ENCODE data around the gene MRE11.
"Not testable (repeated sequence)": the region's sequence is repeated elsewhere in the genome, so short reads cannot be mapped to it uniquely, and the experiment has no call there.

The MRE11 gene

GRCh38 chr11:94493281-94494125, at the start of gene MRE11, which contains the start of gene ANKRD49:
Gene MRE11 (minus strand): TSS chr11:94493844. CDS start chr11:94492801, 1,043 bp downstream.
Gene ANKRD49 (plus strand): TSS chr11:94493984. CDS start chr11:94496694, 2,710 bp downstream.
- peak; percentile 98 for FAIRE-seq

DNA sequence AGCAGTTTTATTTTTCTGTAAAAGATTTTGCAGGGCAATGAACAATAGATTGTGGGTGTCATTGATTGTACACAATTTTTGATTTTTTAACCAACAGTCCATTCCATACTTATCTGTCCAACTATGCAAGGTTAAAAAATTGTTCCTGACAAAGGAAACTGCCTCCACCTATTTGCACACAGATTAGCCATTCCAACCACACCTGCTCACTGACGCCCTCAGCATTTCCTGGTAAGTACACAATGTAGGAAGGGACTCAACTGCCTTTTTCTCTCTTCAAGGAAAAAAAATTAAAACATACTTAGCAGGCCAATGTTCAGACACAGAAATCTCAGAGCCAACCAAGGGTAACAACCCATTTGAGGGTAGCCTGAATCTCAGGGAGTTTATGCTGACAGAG, 45.8 kb upstream of the MRE11 start:
- FAIRE-seq: no peak

DNA sequence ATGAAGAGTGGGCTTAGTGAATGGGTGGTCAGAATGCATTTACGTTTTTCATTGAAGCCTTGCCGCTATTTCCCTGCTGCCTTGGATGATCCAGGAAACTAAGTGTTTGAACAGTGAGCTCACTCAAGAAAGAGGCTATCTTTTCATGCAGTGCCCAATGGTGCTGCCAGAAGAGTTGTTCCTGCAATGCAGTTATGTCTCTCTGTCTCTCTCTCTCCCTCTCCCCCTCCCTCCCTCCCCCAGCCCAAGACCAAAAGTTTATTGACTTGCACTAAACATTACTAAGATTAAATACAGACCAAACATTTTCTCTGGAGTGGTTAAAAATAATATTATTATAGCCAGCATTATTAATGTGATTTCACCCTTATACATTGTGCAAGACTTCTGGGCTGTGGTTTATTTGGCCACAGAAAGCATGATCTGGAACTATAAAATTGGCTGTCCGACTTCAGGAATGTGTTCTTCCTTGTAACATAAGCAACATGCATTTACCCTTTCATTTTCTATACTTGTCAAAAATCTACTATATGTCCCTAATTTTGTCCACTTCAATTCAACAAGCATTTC, 43.5 kb upstream of the MRE11 start:
- FAIRE-seq: no peak

GRCh38 chr11:94536386-94536785, 42.7 kb upstream of the MRE11 start:
- no peak for FAIRE-seq

GRCh38 chr11:94533696-94534630, 40.3 kb upstream of the MRE11 start:
- FAIRE-seq: no peak

- no peak for FAIRE-seq
Observed at GRCh38 chr11:94533206-94533605, 39.6 kb upstream of the MRE11 start.

DNA sequence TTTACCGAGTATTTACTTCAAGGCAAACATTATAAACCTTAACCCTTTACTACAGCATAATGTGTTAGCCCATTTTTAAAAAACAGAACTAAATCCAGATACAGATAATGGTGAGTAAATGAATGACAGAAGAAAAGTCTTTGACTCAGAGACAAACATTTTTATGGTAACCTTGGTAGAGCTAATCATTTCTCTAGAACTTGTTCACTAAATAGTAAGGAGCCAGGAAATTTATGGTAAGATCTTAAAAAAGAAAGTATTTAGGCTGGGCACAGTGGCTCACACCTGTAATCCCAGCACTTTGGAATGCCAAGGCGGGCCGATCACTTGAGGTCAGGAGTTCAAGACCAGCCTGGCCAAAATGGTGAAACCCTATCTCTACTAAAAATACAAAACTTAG, 38.6 kb upstream of the MRE11 start:
- FAIRE-seq: no peak

- FAIRE-seq: no peak
Observed at GRCh38 chr11:94528551-94528950, 34.9 kb upstream of the MRE11 start.

DNA sequence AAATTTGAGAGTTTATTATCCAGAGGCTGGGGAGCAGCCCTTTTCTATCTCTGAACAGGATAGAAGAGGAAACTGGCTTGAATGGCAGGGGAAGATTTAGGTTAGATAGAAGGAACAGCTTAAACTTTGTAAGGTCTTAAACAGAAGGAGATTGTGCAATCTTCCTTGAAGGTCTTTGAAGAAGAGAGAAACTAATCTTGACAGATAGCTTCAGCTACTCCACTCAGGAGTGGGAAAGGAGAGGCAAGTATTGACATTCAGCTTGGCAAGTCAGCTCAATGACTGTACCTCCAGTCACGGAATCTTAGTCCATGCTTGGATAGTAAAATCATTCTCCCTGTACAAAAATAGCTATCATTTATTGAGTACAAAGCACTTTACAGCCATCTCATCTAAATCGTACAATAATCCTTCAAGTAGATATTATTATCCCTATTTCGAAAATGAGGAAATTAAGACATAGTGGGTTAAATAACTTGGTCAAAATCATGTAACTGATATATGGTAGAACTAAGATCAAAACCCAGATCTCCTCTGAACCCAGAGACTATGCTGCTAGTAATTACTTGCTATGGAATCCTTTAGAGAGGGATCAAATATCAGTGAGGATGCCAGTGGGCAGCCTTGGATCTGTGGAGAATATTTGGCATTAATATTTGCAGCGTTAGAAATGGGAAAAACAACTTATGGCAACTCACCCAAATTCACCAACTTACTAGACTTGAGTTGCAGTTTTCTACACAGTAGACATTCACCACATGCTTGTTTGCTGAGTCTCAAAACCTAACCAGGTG, 33.2 kb upstream of the MRE11 start:
- FAIRE-seq: no peak

GRCh38 chr11:94525546-94526324, 32.1 kb upstream of the MRE11 start:
- FAIRE-seq: no peak

DNA sequence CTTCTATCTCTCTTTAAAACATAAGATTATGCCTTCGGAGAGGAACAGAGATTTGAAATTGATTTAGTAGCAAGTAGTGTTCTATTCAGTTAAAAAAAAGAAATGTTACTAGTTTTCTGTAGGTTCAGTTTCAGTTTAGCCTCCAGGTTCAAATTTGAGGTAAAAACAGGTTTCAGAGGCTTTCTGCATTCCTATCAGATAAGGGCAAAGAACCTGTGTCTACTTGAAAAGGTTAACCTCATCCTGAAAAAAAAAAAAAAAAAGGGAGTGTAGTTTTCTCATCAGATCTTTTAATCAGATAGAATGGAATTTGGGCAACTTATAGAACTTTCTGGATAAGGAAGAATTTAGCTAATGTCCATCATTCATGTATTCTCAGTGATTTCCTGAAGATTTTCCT, 30.7 kb upstream of the MRE11 start:
- no peak for FAIRE-seq

- FAIRE-seq: no peak
Observed at GRCh38 chr11:94521684-94522083, 28.0 kb upstream of the MRE11 start.

DNA sequence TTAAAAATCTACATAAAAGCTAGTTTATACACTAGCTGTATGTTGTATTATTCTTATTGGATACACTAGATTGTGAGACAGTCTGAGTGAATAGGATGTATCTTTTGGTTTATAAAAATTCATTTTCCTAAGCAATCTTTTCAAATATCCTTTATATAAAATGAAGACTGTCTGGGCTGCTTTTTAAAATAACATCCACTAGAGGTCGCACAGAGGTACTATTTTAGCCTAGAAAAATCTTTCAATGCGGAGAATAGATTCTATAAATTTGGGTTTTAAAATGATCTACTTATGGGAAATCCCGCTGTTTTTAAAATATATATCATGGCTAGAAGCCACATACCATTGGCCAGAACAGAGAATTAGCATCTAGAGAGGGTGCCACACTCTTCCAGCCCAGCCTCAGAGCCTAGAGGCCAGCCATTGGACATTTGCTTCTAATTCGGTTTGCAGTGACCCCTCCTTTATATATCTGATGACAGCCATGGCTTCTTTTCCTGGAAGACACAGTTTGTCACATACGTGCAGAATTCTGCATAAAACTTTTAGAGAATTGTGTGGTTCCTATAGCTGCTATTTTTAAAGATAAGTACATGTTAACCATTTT, 25.9 kb upstream of the MRE11 start:
- peak; percentile 94 for FAIRE-seq

DNA sequence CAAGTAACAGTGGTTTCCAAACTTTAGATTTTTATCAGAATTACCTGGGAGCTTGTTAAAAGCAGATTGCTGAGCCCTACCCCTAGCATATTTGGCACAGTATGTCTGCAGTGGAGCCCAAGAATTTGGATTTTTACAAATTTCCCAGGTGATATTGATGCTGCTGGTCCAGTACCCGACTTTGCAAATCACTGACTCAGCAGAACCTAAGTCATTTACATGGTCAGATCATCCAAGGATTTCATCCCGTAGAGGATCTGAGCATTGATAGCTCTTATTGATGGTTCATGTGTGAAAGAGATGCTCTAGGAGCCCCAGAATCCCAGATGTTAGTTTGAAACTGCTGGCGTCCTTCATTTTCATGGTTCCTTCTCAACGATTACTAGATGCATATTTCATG, 24.7 kb upstream of the MRE11 start:
- no peak for FAIRE-seq

DNA sequence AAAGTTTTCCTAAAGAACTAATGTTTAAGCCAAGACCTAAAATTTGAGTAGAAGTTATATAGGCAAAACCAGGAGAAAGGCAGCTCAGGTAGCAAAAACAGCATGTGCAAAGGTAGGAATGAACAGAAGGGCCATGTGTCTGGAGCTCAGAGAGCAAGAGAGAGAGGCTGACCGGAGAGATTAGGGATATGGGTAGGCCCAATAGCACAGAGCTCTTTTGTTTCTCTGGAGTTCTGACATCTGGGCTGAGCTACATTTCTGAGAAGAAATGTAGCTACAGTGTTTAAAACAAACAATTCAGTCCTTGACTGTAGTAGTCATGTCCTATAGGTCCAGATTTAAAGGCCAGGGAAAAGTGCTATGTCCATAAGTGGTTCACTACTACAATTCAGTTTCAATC, 23.1 kb upstream of the MRE11 start:
- FAIRE-seq: no peak

DNA sequence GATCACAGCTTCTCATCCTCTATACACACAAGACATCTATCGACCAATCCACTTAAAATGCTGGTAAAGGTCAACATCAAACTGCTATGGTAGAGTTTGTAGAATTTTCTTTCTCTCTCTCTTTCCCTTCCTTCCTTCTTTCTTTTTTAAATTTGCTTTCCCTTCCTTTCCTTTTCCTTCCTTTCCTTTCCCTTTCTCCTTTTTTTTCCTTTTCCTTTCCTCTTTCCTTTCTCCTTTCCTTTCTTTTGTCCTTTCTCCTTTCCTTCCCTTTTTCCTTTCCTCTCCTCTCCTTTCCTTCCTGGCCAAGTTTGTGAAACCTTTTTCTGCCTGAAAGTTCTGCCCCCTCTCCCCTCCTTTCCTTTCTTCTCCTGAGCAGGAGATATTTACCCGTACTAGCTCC, 21.8 kb upstream of the MRE11 start:
- FAIRE-seq: no peak

- FAIRE-seq: no peak
Observed at GRCh38 chr11:94513091-94513490, 19.4 kb upstream of the MRE11 start.

DNA sequence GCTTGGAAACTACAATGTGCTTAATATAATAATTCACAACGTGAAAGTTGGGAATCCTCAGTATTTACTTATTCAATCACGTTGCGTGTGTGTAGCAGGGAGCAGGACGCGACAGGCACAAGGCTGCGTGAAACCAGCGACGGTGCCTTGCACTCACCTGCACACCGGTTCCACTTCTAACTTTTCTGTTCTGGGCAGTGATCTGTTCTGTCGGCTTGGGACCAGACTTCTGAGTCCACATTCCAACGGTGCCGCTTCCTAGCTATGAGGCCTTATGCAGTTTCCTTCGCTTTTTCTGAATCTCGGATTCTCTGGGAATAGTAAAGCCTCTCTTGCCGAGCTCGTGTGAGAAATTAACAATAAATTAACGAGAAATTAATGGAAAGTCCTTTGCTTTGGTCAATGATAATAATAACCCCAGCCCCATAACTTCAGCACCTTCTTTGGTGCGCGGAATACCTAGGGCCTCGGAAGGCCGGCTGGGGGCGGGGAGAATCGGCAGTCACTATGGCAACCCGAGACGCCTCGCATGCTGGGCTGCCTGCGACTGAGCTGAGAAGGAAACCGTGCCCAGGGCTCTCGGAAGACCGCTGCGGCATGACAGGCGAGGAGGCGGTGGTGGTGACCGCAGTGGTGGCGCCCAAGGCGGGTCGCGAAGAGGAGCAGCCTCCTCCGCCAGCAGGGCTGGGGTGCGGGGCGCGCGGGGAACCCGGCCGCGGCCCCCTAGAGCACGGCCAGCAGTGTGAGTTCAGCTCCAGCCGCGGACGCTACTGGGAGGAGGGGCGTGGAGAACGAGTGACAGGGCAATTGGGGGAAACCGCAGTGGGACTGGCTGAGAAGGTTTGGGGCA, 18.5 kb upstream of the MRE11 start, which contains the start of gene C11orf97:
TSS of gene C11orf97 (plus strand) at position 530 of the 850 bp plus-strand sequence. CDS start at position 598, 68 bp downstream.
- no peak for FAIRE-seq

GRCh38 chr11:94507485-94507884, 13.8 kb upstream of the MRE11 start:
- FAIRE-seq: no peak

GRCh38 chr11:94506513-94506912, 12.9 kb upstream of the MRE11 start:
- FAIRE-seq: not testable (repeated sequence)

Data from A204.1 (cell line).